HepG2 (cell line): ENCODE results near the gene URB1. TPM values are rescaled to one million over a fixed set of nuclear protein-coding genes. Genes with fewer than 3 reads are reported as not detected.
A peak's percentile ranks its signal among the peaks of the same experiment; 100 is the strongest.

Source experiments
- ADNP ChIP-seq: sonication (generic); formaldehyde crosslinking; IDR thresholded peaks from 2 replicates; pipeline ENCODE4 v1.4.0; 2020; ENCODE audit warnings: missing genetic modification reagents
- ATM ChIP-seq: fragments of 450-650 bp; IDR thresholded peaks from 2 replicates; pipeline ENCODE4 v1.7.1; 2017; ENCODE audit warnings: mild to moderate bottlenecking, borderline replicate concordance
- BORCS8-MEF2B ChIP-seq: sonication (generic); formaldehyde crosslinking; IDR thresholded peaks from 2 replicates; pipeline ENCODE4 v1.8.0; 2022; ENCODE audit warnings: mild to moderate bottlenecking, missing genetic modification reagents
- GLI4 ChIP-seq: sonication (generic); formaldehyde crosslinking; IDR thresholded peaks from 2 replicates; pipeline ENCODE4 v1.5.1; 2020; ENCODE audit warnings: missing genetic modification reagents, mild to moderate bottlenecking, moderate library complexity, borderline replicate concordance
- HES4 ChIP-seq: sonication (generic); formaldehyde crosslinking; IDR thresholded peaks from 2 replicates; pipeline ENCODE4 v1.9.0; 2021; ENCODE audit warnings: mild to moderate bottlenecking, missing genetic modification reagents, borderline replicate concordance
- KAT2B ChIP-seq: fragments of 150-350 bp; IDR thresholded peaks from 2 replicates; pipeline ENCODE4 v1.6.1; 2014; ENCODE audit warnings: low read depth, low read length, borderline replicate concordance
- RBAK ChIP-seq: sonication (generic); formaldehyde crosslinking; IDR thresholded peaks from 2 replicates; pipeline ENCODE4 v1.5.1; 2020; ENCODE audit warnings: mild to moderate bottlenecking, missing genetic modification reagents
- RNF2 ChIP-seq: fragments of 450-650 bp; conservative IDR thresholded peaks from 2 replicates; pipeline ENCODE4 v1.6.1; 2016; ENCODE audit warnings: low read depth
- SMARCE1 ChIP-seq: fragments of 450-650 bp; IDR thresholded peaks from 2 replicates; pipeline ENCODE4 v1.6.1; 2017; ENCODE audit warnings: borderline replicate concordance
- ZNF282 ChIP-seq: fragments of 450-650 bp; IDR thresholded peaks from 2 replicates; pipeline ENCODE4 v1.6.1; 2018; ENCODE audit not compliant: partially characterized antibody
- ZNF382 ChIP-seq: sonication (generic); formaldehyde crosslinking; IDR thresholded peaks from 2 replicates; pipeline ENCODE4 v1.5.0; 2020; ENCODE audit warnings: missing genetic modification reagents, mild to moderate bottlenecking, borderline replicate concordance
- ZNF674 ChIP-seq: sonication (generic); formaldehyde crosslinking; IDR thresholded peaks from 2 replicates; pipeline ENCODE4 v1.5.0; 2020; ENCODE audit warnings: low read depth, mild to moderate bottlenecking, missing genetic modification reagents
- ZNF883 ChIP-seq: sonication (generic); formaldehyde crosslinking; IDR thresholded peaks from 2 replicates; pipeline ENCODE4 v1.5.1; 2020; ENCODE audit warnings: mild to moderate bottlenecking, missing genetic modification reagents; ENCODE audit errors: not compliant biosample characterization
- polyA plus RNA-seq, 8 experiments: library from polyadenylated mRNA; depleted of rRNA in 3 of 8; stranded (reverse) in 7 of 8; unstranded in 1 of 8; fragments of >200 nt; fragmentation: Illumina TruSeq in 4 of 8; extraction: Trizol in 4 of 8; gene quantifications; 2 replicates each; pipeline versions ENCODE4 v1.2.1 to v1.2.3, GENCODE V29; 2011 to 2016; ENCODE audit warnings: low read depth in 4 of 8, missing spikeins in 1 of 8, mixed read lengths in 1 of 8; ENCODE audit not compliant: insufficient read depth in 1 of 8
- total RNA-seq, 5 experiments: library from RNA; depleted of rRNA; stranded (reverse); fragments of >200 nt; fragmentation: Illumina TruSeq; extraction: Trizol; gene quantifications; 2 replicates each; pipeline ENCODE4 v1.2.3, GENCODE V29; 2016; ENCODE audit warnings: low read depth in 1 of 5
- TF ChIP-seq, protein P1 (sequence below): sonication (generic); formaldehyde crosslinking; conservative IDR thresholded peaks from 2 replicates; pipeline ENCODE4 v1.8.1; 2023; ENCODE audit warnings: missing genetic modification reagents
- TF ChIP-seq, protein P2 (sequence below): sonication (generic); formaldehyde crosslinking; IDR thresholded peaks from 2 replicates; pipeline ENCODE4 v1.8.0; 2022; ENCODE audit warnings: mild to moderate bottlenecking, missing genetic modification reagents, moderate library complexity
- TF ChIP-seq, protein P3 (sequence below): sonication (generic); formaldehyde crosslinking; IDR thresholded peaks from 2 replicates; pipeline ENCODE4 v1.5.1; 2020; ENCODE audit warnings: missing genetic modification reagents, mild to moderate bottlenecking, borderline replicate concordance
- TF ChIP-seq, protein P4 (sequence below): sonication (generic); formaldehyde crosslinking; IDR thresholded peaks from 2 replicates; pipeline ENCODE4 v1.4.0; 2020; ENCODE audit warnings: missing genetic modification reagents, borderline replicate concordance
- TF ChIP-seq, protein P5 (sequence below): sonication (generic); formaldehyde crosslinking; IDR thresholded peaks from 2 replicates; pipeline ENCODE4 v1.9.0; 2021; ENCODE audit warnings: missing genetic modification reagents, borderline replicate concordance

The URB1 gene
- total and polyA plus RNA-seq, 2 of the 13 experiments (the other 11 are each of a cell fraction or from before 2014, with no cell fraction given) = 4.5 to 16.7 TPM

DNA sequence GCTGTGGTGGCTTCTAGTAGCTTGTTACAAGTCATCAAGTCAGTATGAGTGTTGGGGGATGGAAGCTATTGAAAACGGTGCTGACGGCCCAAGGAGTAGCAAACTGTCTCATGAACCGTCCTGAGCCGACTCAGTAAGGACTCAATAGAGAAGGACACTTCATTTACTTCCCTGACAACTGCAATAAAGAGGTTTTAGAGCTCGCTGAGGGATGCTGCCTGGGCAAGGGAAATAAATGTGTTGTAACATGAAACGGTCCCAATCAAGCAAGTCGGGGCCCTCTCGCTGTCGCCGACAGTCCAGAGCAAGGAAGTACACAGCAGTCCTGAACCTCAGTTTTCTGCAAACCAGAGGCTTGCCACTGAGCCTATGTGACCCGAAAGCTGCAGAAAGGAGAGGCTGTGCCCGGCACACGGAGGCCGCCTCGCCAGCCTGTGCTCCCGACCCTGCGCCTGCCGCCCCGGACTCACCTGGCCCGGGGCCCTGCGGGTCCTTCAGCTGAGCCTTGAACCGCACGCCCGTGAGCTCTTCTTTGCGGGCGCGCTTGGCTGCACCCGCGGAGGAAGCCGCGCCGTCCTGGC, 423 bp downstream of the URB1 start (continued):
- TF ChIP-seq BORCS8-MEF2B (peak; percentile 79; the same call in 1 of the 2 replicates), GLI4 (CRISPR knock-in tag) (peak; percentile 85; the same call in 1 of the 2 replicates), ADNP (no peak), RBAK (no peak), ZNF282 (no peak), RNF2 (0 out of 2 replicates have a peak, but pooled peaks have one; percentile 19), HES4 (CRISPR knock-in tag) (peak; percentile 56; the same call in 1 of the 2 replicates), ZNF883 (CRISPR knock-in tag) (peak; percentile 67), ZNF674 (CRISPR knock-in tag) (no peak), KAT2B (no peak), SMARCE1 (no peak), ATM (no peak), ZNF382 (CRISPR knock-in tag) (no peak)
- TF ChIP-seq, protein P1, sequence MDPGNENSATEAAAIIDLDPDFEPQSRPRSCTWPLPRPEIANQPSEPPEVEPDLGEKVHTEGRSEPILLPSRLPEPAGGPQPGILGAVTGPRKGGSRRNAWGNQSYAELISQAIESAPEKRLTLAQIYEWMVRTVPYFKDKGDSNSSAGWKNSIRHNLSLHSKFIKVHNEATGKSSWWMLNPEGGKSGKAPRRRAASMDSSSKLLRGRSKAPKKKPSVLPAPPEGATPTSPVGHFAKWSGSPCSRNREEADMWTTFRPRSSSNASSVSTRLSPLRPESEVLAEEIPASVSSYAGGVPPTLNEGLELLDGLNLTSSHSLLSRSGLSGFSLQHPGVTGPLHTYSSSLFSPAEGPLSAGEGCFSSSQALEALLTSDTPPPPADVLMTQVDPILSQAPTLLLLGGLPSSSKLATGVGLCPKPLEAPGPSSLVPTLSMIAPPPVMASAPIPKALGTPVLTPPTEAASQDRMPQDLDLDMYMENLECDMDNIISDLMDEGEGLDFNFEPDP (CRISPR knock-in tag) = no peak
- TF ChIP-seq, protein P2, sequence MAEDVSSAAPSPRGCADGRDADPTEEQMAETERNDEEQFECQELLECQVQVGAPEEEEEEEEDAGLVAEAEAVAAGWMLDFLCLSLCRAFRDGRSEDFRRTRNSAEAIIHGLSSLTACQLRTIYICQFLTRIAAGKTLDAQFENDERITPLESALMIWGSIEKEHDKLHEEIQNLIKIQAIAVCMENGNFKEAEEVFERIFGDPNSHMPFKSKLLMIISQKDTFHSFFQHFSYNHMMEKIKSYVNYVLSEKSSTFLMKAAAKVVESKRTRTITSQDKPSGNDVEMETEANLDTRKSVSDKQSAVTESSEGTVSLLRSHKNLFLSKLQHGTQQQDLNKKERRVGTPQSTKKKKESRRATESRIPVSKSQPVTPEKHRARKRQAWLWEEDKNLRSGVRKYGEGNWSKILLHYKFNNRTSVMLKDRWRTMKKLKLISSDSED (CRISPR knock-in tag) = no peak
- TF ChIP-seq, protein P3, sequence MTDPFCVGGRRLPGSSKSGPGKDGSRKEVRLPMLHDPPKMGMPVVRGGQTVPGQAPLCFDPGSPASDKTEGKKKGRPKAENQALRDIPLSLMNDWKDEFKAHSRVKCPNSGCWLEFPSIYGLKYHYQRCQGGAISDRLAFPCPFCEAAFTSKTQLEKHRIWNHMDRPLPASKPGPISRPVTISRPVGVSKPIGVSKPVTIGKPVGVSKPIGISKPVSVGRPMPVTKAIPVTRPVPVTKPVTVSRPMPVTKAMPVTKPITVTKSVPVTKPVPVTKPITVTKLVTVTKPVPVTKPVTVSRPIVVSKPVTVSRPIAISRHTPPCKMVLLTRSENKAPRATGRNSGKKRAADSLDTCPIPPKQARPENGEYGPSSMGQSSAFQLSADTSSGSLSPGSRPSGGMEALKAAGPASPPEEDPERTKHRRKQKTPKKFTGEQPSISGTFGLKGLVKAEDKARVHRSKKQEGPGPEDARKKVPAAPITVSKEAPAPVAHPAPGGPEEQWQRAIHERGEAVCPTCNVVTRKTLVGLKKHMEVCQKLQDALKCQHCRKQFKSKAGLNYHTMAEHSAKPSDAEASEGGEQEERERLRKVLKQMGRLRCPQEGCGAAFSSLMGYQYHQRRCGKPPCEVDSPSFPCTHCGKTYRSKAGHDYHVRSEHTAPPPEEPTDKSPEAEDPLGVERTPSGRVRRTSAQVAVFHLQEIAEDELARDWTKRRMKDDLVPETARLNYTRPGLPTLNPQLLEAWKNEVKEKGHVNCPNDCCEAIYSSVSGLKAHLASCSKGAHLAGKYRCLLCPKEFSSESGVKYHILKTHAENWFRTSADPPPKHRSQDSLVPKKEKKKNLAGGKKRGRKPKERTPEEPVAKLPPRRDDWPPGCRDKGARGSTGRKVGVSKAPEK = 0 out of 2 replicates have a peak, but pooled peaks have one; percentile 16
- TF ChIP-seq, protein P4, sequence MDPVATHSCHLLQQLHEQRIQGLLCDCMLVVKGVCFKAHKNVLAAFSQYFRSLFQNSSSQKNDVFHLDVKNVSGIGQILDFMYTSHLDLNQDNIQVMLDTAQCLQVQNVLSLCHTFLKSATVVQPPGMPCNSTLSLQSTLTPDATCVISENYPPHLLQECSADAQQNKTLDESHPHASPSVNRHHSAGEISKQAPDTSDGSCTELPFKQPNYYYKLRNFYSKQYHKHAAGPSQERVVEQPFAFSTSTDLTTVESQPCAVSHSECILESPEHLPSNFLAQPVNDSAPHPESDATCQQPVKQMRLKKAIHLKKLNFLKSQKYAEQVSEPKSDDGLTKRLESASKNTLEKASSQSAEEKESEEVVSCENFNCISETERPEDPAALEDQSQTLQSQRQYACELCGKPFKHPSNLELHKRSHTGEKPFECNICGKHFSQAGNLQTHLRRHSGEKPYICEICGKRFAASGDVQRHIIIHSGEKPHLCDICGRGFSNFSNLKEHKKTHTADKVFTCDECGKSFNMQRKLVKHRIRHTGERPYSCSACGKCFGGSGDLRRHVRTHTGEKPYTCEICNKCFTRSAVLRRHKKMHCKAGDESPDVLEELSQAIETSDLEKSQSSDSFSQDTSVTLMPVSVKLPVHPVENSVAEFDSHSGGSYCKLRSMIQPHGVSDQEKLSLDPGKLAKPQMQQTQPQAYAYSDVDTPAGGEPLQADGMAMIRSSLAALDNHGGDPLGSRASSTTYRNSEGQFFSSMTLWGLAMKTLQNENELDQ (CRISPR knock-in tag) = no peak
- TF ChIP-seq, protein P5, sequence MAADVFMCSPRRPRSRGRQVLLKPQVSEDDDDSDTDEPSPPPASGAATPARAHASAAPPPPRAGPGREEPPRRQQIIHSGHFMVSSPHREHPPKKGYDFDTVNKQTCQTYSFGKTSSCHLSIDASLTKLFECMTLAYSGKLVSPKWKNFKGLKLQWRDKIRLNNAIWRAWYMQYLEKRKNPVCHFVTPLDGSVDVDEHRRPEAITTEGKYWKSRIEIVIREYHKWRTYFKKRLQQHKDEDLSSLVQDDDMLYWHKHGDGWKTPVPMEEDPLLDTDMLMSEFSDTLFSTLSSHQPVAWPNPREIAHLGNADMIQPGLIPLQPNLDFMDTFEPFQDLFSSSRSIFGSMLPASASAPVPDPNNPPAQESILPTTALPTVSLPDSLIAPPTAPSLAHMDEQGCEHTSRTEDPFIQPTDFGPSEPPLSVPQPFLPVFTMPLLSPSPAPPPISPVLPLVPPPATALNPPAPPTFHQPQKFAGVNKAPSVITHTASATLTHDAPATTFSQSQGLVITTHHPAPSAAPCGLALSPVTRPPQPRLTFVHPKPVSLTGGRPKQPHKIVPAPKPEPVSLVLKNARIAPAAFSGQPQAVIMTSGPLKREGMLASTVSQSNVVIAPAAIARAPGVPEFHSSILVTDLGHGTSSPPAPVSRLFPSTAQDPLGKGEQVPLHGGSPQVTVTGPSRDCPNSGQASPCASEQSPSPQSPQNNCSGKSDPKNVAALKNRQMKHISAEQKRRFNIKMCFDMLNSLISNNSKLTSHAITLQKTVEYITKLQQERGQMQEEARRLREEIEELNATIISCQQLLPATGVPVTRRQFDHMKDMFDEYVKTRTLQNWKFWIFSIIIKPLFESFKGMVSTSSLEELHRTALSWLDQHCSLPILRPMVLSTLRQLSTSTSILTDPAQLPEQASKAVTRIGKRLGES = no peak
